MM.1S (cell line): ENCODE measurements around the gene OSBPL5.

ENCODE experiments used
- DNase-seq: peaks from one replicate; pipeline ENCODE4 v3.0.0-alpha.2; 2015
- H2AFZ ChIP-seq: fragments of 300-600 bp; sonication (generic); 2 replicates; pipeline ENCODE4 v1.6.0; 2016; ENCODE audit warnings: antibody characterized with exemption, low read length
- H3F3A ChIP-seq: fragments of 300-600 bp; sonication (generic); 2 replicates; pipeline ENCODE4 v1.6.1; 2016; ENCODE audit warnings: mild to moderate bottlenecking, antibody characterized with exemption, low read length, moderate library complexity, mixed read lengths; ENCODE audit not compliant: insufficient read depth
- H3K27ac ChIP-seq: fragments of 300-600 bp; sonication (generic); 2 replicates; pipeline ENCODE4 v1.5.1; 2016; ENCODE audit warnings: mild to moderate bottlenecking, low read length
- H3K27me3 ChIP-seq: fragments of 300-600 bp; sonication (generic); replicated peaks from 2 replicates; pipeline ENCODE4 v1.6.0; 2016; ENCODE audit warnings: low read length; ENCODE audit not compliant: insufficient read depth
- H3K36me3 ChIP-seq: fragments of 300-600 bp; sonication (generic); replicated peaks from 2 replicates; pipeline ENCODE4 v1.6.1; 2016; ENCODE audit warnings: mild to moderate bottlenecking, low read length, mixed read lengths; ENCODE audit not compliant: insufficient read depth
- H3K4me1 ChIP-seq: fragments of 300-600 bp; sonication (generic); 2 replicates; pipeline ENCODE4 v1.6.1; 2016; ENCODE audit warnings: low read length, mixed read lengths
- H3K4me2 ChIP-seq: fragments of 300-600 bp; sonication (generic); 2 replicates; pipeline ENCODE4 v1.6.0; 2016; ENCODE audit warnings: low read depth, low read length
- H3K4me3 ChIP-seq: fragments of 300-600 bp; sonication (generic); 2 replicates; pipeline ENCODE4 v1.5.1; 2016; ENCODE audit warnings: low read length, mixed read lengths
- H3K79me2 ChIP-seq: fragments of 300-600 bp; sonication (generic); 2 replicates; pipeline ENCODE4 v1.6.1; 2016; ENCODE audit warnings: mixed run types, low read length, mixed read lengths
- H3K9ac ChIP-seq: fragments of 300-600 bp; sonication (generic); 2 replicates; pipeline ENCODE4 v1.6.1; 2016; ENCODE audit warnings: low read length, mixed read lengths
- H3K9me2 ChIP-seq: fragments of 300-600 bp; sonication (generic); replicated peaks from 2 replicates; pipeline ENCODE4 v1.6.1; 2016; ENCODE audit warnings: mild to moderate bottlenecking, low read length, mixed read lengths; ENCODE audit not compliant: insufficient read depth
- H3K9me3 ChIP-seq: fragments of 300-600 bp; sonication (generic); replicated peaks from 2 replicates; pipeline ENCODE4 v1.6.1; 2016; ENCODE audit warnings: mild to moderate bottlenecking, low read length, mixed read lengths; ENCODE audit not compliant: insufficient read depth
- H4K20me1 ChIP-seq: fragments of 300-600 bp; sonication (generic); 2 replicates; pipeline ENCODE4 v1.6.1; 2016; ENCODE audit warnings: mild to moderate bottlenecking, low read length, moderate library complexity, mixed read lengths; ENCODE audit not compliant: insufficient read depth
- EZH2 ChIP-seq: fragments of 300-600 bp; sonication (generic); optimal IDR thresholded peaks from 2 replicates; pipeline ENCODE3; 2017; ENCODE audit warnings: low read depth, mild to moderate bottlenecking, antibody characterized with exemption, low read length, mixed read lengths
- EZH2phosphoT487 ChIP-seq: fragments of 300-600 bp; sonication (generic); IDR thresholded peaks from 2 replicates; pipeline ENCODE4 v1.6.1; 2018; ENCODE audit warnings: antibody characterized with exemption, low read length
- TF ChIP-seq, protein P1 (sequence below): fragments of 300-600 bp; sonication (generic); IDR thresholded peaks from 2 replicates; pipeline ENCODE4 v1.5.1; 2016; ENCODE audit warnings: antibody characterized with exemption, low read length, mixed read lengths

The OSBPL5 gene

DNA sequence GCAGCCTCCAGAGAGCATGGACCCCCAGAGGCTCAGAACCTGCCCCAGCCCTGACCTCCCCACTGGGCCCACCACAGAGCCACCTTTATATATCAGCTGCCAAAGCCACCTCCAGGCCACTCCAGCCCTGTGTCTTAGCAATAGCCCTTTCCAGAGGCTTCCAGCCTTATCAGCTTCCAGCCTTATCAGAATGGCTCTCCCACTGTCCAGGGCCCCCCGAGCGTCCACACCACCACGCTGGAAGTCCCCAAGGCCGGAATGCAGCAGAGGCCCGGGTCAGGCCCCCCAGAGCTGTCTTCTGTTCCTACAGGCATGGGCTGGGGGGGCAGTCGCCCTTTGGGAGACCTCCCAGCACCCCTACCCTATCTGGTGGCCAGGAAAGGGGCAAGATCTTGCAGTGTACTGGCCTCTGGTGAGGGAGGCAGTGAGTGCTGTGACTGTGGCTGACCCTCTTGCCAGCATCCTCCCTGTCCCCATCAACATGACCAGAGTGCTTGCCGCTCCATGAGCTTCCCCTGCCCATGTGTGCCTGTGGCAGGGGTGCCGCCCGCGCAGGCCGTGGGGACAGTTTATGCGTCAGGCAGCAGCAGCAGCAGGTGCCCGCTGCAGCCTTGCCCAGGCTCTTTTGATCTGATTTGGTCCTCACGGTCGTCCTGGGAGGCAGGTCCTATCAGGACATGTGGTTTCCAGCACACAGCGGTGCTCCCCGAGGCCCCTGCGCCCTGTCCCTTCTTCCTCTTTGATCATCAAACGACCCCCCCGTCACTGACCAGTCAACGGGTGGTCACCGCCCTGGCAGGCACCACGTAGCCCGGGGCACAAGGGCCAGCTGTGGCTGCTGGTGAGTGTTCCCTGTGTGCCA is 15.9 kb downstream of the OSBPL5 start:
- Histone ChIP-seq H3K27ac (no peak overlapping the region), H3F3A (no peaks in the 10 kb centered on the region), H3K36me3 (no peaks in the 10 kb centered on the region), H3K9me3 (no peaks in the 10 kb centered on the region), H3K4me2 (no peak overlapping the region), H3K4me3 (no peak overlapping the region), H4K20me1 (no peaks in the 10 kb centered on the region), H3K9me2 (no peaks in the 10 kb centered on the region), H2AFZ (no peak overlapping the region), H3K79me2 (no peaks in the 10 kb centered on the region), H3K9ac (no peak overlapping the region), H3K27me3 (no peaks in the 10 kb centered on the region), H3K4me1 (no peaks in the 10 kb centered on the region)
- no peak for DNase-seq
- TF ChIP-seq EZH2 (no peak), EZH2phosphoT487 (no peak)
- TF ChIP-seq, protein P1, sequence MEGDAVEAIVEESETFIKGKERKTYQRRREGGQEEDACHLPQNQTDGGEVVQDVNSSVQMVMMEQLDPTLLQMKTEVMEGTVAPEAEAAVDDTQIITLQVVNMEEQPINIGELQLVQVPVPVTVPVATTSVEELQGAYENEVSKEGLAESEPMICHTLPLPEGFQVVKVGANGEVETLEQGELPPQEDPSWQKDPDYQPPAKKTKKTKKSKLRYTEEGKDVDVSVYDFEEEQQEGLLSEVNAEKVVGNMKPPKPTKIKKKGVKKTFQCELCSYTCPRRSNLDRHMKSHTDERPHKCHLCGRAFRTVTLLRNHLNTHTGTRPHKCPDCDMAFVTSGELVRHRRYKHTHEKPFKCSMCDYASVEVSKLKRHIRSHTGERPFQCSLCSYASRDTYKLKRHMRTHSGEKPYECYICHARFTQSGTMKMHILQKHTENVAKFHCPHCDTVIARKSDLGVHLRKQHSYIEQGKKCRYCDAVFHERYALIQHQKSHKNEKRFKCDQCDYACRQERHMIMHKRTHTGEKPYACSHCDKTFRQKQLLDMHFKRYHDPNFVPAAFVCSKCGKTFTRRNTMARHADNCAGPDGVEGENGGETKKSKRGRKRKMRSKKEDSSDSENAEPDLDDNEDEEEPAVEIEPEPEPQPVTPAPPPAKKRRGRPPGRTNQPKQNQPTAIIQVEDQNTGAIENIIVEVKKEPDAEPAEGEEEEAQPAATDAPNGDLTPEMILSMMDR = no peak

DNA sequence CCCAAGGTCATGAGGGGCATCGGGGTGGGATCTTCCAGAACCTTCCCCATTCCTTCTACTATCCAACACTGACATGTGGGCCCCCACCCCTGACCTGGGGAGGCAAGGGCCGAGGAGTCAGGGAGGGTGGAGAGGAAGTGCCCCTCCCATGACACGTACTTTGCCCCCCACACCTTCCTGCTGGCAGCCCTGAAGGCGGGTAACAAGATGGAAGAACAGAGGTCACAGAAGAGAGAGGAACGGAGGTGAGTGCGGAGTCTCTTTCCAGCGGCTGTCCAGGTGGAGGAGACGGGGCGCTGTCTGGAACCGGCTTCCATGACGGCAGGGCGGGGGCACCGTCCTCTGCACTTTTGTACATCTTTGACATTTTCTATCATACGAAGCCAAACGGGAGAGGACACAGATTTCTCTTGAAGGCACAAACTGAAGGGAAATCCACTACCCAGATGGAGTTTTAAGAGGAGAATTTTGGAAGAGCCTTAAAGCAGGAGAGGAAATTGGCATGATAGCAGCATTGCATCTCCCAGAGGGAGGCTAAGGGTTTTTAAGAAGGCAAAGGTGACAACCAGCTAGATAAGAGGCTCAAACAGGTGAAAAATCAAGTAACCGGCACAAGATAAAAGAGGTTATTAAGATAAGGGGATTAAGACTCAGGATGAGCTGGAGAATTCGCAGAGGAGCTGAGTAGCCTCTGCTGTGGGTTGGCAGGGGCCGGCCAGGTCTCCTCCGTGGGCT is 16.7 kb downstream of the OSBPL5 start:
- Histone ChIP-seq H3K9ac (no peak overlapping the region), H3K36me3 (no peaks in the 10 kb centered on the region), H2AFZ (no peak overlapping the region), H3F3A (no peaks in the 10 kb centered on the region), H3K27me3 (no peaks in the 10 kb centered on the region), H3K27ac (no peak overlapping the region), H3K4me2 (no peak overlapping the region), H4K20me1 (no peaks in the 10 kb centered on the region), H3K4me3 (no peak overlapping the region), H3K79me2 (no peaks in the 10 kb centered on the region), H3K4me1 (no peaks in the 10 kb centered on the region), H3K9me3 (no peaks in the 10 kb centered on the region), H3K9me2 (no peaks in the 10 kb centered on the region)
- TF ChIP-seq EZH2 (no peak), EZH2phosphoT487 (no peak)
- TF ChIP-seq, protein P1 = no peak
- DNase-seq = no peak

DNA sequence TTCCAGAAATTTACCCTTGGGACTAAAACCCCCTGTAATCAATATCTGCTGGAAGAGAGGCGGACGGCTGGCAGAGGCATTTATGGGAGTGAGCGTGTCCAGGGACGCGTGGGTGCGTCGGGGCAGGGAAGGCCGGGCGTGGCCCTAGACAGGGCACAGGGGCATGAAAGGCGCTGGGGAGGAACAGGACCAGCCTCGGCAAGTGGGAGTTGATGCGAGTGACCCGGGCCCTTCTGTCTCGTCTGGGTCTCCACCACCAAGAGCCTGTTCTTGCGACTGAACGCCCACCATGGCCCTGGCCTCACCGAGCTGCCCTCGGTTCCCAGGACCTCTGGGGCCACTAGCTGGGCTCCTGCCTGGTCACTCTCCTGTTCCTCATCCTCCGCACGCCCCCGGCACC is 17.5 kb downstream of the OSBPL5 start:
- Histone ChIP-seq H3K9me2 (no peaks in the 10 kb centered on the region), H3K9ac (no peak overlapping the region), H4K20me1 (no peaks in the 10 kb centered on the region), H3F3A (no peaks in the 10 kb centered on the region), H3K4me3 (no peak overlapping the region), H3K27ac (no peak overlapping the region), H3K4me2 (no peak overlapping the region), H3K9me3 (no peaks in the 10 kb centered on the region), H3K27me3 (no peaks in the 10 kb centered on the region), H3K36me3 (no peaks in the 10 kb centered on the region), H3K79me2 (no peaks in the 10 kb centered on the region), H3K4me1 (no peaks in the 10 kb centered on the region), H2AFZ (no peak overlapping the region)
- no peak for TF ChIP-seq EZH2phosphoT487
- no peak for TF ChIP-seq EZH2
- TF ChIP-seq, protein P1 = no peak
- DNase-seq = no peak
